LNCAP (cell line): ENCODE results near the gene RAB11FIP4.

Experiments used
- TF ChIP-seq, protein P1 (sequence below): fragments of 450-650 bp; IDR thresholded peaks from 2 replicates; pipeline ENCODE4 v1.5.1; 2017; ENCODE audit warnings: mild to moderate bottlenecking

The RAB11FIP4 gene

GRCh38 chr17:31411707-31412285 is 20.3 kb downstream of the RAB11FIP4 start:
- TF ChIP-seq, protein P1, sequence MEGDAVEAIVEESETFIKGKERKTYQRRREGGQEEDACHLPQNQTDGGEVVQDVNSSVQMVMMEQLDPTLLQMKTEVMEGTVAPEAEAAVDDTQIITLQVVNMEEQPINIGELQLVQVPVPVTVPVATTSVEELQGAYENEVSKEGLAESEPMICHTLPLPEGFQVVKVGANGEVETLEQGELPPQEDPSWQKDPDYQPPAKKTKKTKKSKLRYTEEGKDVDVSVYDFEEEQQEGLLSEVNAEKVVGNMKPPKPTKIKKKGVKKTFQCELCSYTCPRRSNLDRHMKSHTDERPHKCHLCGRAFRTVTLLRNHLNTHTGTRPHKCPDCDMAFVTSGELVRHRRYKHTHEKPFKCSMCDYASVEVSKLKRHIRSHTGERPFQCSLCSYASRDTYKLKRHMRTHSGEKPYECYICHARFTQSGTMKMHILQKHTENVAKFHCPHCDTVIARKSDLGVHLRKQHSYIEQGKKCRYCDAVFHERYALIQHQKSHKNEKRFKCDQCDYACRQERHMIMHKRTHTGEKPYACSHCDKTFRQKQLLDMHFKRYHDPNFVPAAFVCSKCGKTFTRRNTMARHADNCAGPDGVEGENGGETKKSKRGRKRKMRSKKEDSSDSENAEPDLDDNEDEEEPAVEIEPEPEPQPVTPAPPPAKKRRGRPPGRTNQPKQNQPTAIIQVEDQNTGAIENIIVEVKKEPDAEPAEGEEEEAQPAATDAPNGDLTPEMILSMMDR = no peak

DNA sequence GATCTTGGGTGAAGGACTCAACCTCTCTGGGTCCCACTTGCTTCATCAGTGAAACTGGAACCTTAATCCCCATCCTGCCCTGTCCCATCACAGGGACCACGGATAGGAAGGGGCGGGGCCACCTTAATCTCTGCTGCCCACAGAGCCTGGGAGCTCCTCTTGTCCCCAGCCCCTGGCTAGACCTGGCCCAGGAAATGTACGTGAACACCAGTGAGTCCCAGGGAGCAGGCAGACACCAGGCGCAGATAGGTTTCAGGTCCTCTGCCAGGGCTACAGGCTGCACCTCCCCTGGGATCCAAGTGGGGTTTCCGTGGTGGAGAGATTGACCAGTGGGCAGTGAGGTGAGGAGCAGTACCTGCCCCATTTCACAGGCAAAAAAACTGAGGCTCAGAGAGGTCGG is 21.0 kb downstream of the RAB11FIP4 start:
- TF ChIP-seq, protein P1 = no peak

- TF ChIP-seq, protein P1 = no peak
Measured at GRCh38 chr17:31413081-31413799, 21.8 kb downstream of the RAB11FIP4 start.

- TF ChIP-seq, protein P1 = no peak
Measured at GRCh38 chr17:31413874-31414549, 22.5 kb downstream of the RAB11FIP4 start.

- TF ChIP-seq, protein P1 = no peak
Measured at GRCh38 chr17:31414550-31414918, 23.1 kb downstream of the RAB11FIP4 start.

- TF ChIP-seq, protein P1 = no peak; the same call in 1 of the 2 replicates
Measured at GRCh38 chr17:31415004-31415454, 23.6 kb downstream of the RAB11FIP4 start.

- TF ChIP-seq, protein P1 = no peak
Measured at GRCh38 chr17:31415640-31416502, 24.4 kb downstream of the RAB11FIP4 start.
